C4-2B (cell line): Measurements from ENCODE around the gene BRD3.

Experiments
- CTCF ChIP-seq: fragments of 450-650 bp; conservative IDR thresholded peaks from 2 replicates; pipeline ENCODE4 v1.5.1; 2017; ENCODE audit warnings: mild to moderate bottlenecking
- ZFX ChIP-seq: fragments of 450-650 bp; IDR thresholded peaks from 2 replicates; pipeline ENCODE4 v1.6.1; 2017

GRCh38 chr9:134058716-134059115, 9.1 kb downstream of the BRD3 start:
- TF ChIP-seq CTCF: no peak
- TF ChIP-seq ZFX: no peak
